ENCODE results near the gene PLCG2. TPM values are rescaled to one million over a fixed set of nuclear protein-coding genes. Genes with fewer than 3 reads are reported as not detected.
"Not testable (repeated sequence)": the region's sequence is repeated elsewhere in the genome, so short reads cannot be mapped to it uniquely, and the experiment has no call there.

Gene PLCG2
- total and polyA plus RNA-seq, 2 experiments from 2014 or later = 0.39 TPM; not detected in 1

GRCh38 chr16:81971853-81972252, 192.8 kb downstream of the PLCG2 start:
- in situ Hi-C loops (cut with MboI) = no loop called here
- peaks cover 3% of the 10 kb centered on the region; the same call in 1 of the 2 replicates for H3K27me3 ChIP-seq (replicated peaks; ENCODE audit: insufficient read depth)
- H3K9ac ChIP-seq = no peak overlapping the region
- H3K4me3 ChIP-seq = no peak overlapping the region
- no peak for TF ChIP-seq EZH2 (IDR thresholded peaks at IDR 0.05; ENCODE audit: insufficient read depth, poor library complexity, severe bottlenecking)
- TF ChIP-seq EZH2phosphoT487 (IDR thresholded peaks at IDR 0.05; ENCODE audit: insufficient read depth, low read depth) = no peak
- no peaks in the 10 kb centered on the region for H3K36me3 ChIP-seq (ENCODE audit: low read depth)
- H3F3A ChIP-seq (ENCODE audit: insufficient read depth) = no peaks in the 10 kb centered on the region
- H3K79me2 ChIP-seq (ENCODE audit: insufficient read depth) = no peaks in the 10 kb centered on the region
- no peak overlapping the region for H2AFZ ChIP-seq
- H3K9me3 ChIP-seq (ENCODE audit: low read depth) = peaks cover 6% of the 10 kb centered on the region
- 78 to 85% methylated on average over 1 of the region's 1 CpG for WGBS, 2 experiments (ENCODE audit: low coverage in 1 of 2, low lambda C conversion rate in 2 of 2, missing lambda C conversion rate in 2 of 2)
- H3K9me2 ChIP-seq (ENCODE audit: insufficient read depth) = no peaks in the 10 kb centered on the region
- no peaks in the 10 kb centered on the region for H3K4me1 ChIP-seq (ENCODE audit: insufficient read depth)
- no peak for DNase-seq
- no peak overlapping the region for H3K4me2 ChIP-seq (ENCODE audit: unreplicated experiment)
- no peaks in the 10 kb centered on the region for H4K20me1 ChIP-seq (ENCODE audit: insufficient read depth)
- H3K27ac ChIP-seq = no peak overlapping the region

GRCh38 chr16:81973737-81974136, 194.6 kb downstream of the PLCG2 start:
- WGBS, 2 experiments (ENCODE audit: low coverage in 1 of 2, low lambda C conversion rate in 2 of 2, missing lambda C conversion rate in 2 of 2) = 46 to 70% methylated on average over 2 of the region's 2 CpGs
- H2AFZ ChIP-seq = no peak overlapping the region

GRCh38 chr16:81975637-81976036, 196.5 kb downstream of the PLCG2 start:
- DNase-seq = no peak
- H3K9ac ChIP-seq = no peak overlapping the region
- no peaks in the 10 kb centered on the region for H3F3A ChIP-seq (ENCODE audit: insufficient read depth)
- H3K36me3 ChIP-seq (ENCODE audit: low read depth) = no peaks in the 10 kb centered on the region
- TF ChIP-seq EZH2 (IDR thresholded peaks at IDR 0.05; ENCODE audit: insufficient read depth, poor library complexity, severe bottlenecking) (no peak), EZH2phosphoT487 (IDR thresholded peaks at IDR 0.05; ENCODE audit: insufficient read depth, low read depth) (no peak)
- H2AFZ ChIP-seq = no peak overlapping the region
- H3K9me2 ChIP-seq (ENCODE audit: insufficient read depth) = no peaks in the 10 kb centered on the region
- no peaks in the 10 kb centered on the region for H3K79me2 ChIP-seq (ENCODE audit: insufficient read depth)
- in situ Hi-C loops (cut with MboI) = no loop called here
- H3K27me3 ChIP-seq (replicated peaks; ENCODE audit: insufficient read depth) = peaks cover 3% of the 10 kb centered on the region; the same call in 1 of the 2 replicates
- peaks cover 6% of the 10 kb centered on the region for H3K9me3 ChIP-seq (ENCODE audit: low read depth)
- WGBS, 2 experiments (ENCODE audit: low coverage in 1 of 2, low lambda C conversion rate in 2 of 2, missing lambda C conversion rate in 2 of 2) = 14 to 25% methylated on average over 1 of the region's 1 CpG
- no peak overlapping the region for H3K4me3 ChIP-seq
- no peak overlapping the region for H3K4me2 ChIP-seq (ENCODE audit: unreplicated experiment)
- H3K27ac ChIP-seq = no peak overlapping the region
- H4K20me1 ChIP-seq (ENCODE audit: insufficient read depth) = no peaks in the 10 kb centered on the region
- H3K4me1 ChIP-seq (ENCODE audit: insufficient read depth) = no peaks in the 10 kb centered on the region

More at GRCh38 chr16:81973737-81974136, 194.6 kb downstream of the PLCG2 start:
- Histone ChIP-seq H3K27ac (no peak overlapping the region), H3K36me3 (ENCODE audit: low read depth) (no peaks in the 10 kb centered on the region), H4K20me1 (ENCODE audit: insufficient read depth) (no peaks in the 10 kb centered on the region), H3K27me3 (replicated peaks; ENCODE audit: insufficient read depth) (peaks cover 3% of the 10 kb centered on the region; the same call in 1 of the 2 replicates), H3K79me2 (ENCODE audit: insufficient read depth) (no peaks in the 10 kb centered on the region), H3K9me3 (ENCODE audit: low read depth) (peaks cover 6% of the 10 kb centered on the region), H3F3A (ENCODE audit: insufficient read depth) (no peaks in the 10 kb centered on the region), H3K4me3 (no peak overlapping the region), H3K4me2 (ENCODE audit: unreplicated experiment) (no peak overlapping the region), H3K9me2 (ENCODE audit: insufficient read depth) (no peaks in the 10 kb centered on the region), H3K9ac (no peak overlapping the region), H3K4me1 (ENCODE audit: insufficient read depth) (no peaks in the 10 kb centered on the region)
- in situ Hi-C loops (cut with MboI) = no loop called here
- no peak for TF ChIP-seq EZH2 (IDR thresholded peaks at IDR 0.05; ENCODE audit: insufficient read depth, poor library complexity, severe bottlenecking)
- TF ChIP-seq EZH2phosphoT487 (IDR thresholded peaks at IDR 0.05; ENCODE audit: insufficient read depth, low read depth) = no peak
- DNase-seq = no peak

- 68 to 73% methylated on average over 21 to 26 of the region's 26 CpGs for WGBS, 2 experiments (ENCODE audit: low coverage in 1 of 2, low lambda C conversion rate in 2 of 2, missing lambda C conversion rate in 2 of 2)
- H3K79me2 ChIP-seq (ENCODE audit: insufficient read depth); in situ Hi-C loops (cut with MboI): not testable (repeated sequence)
Measured at GRCh38 chr16:81977335-81977942, 198.3 kb downstream of the PLCG2 start.

More at GRCh38 chr16:81977335-81977942, 198.3 kb downstream of the PLCG2 start:
- not testable (repeated sequence) for H4K20me1 ChIP-seq (ENCODE audit: insufficient read depth); H3K27me3 ChIP-seq (replicated peaks; ENCODE audit: insufficient read depth); H3K4me3 ChIP-seq; H3K9me2 ChIP-seq (ENCODE audit: insufficient read depth); H3K27ac ChIP-seq; H3K4me2 ChIP-seq (ENCODE audit: unreplicated experiment); H3F3A ChIP-seq (ENCODE audit: insufficient read depth); H2AFZ ChIP-seq; H3K36me3 ChIP-seq (ENCODE audit: low read depth); H3K4me1 ChIP-seq (ENCODE audit: insufficient read depth); DNase-seq; H3K9ac ChIP-seq; H3K9me3 ChIP-seq (ENCODE audit: low read depth)

Data from GM23248 (cell line).